Measurements from ENCODE around the gene STARD9. TPM values are rescaled to one million over a fixed set of nuclear protein-coding genes. Genes with fewer than 3 reads are reported as not detected.
"Not testable (repeated sequence)": the region's sequence is repeated elsewhere in the genome, so short reads cannot be mapped to it uniquely, and the experiment has no call there.

The STARD9 gene
- total and polyA plus RNA-seq, 2 experiments from 2014 or later = 1.8 to 6.2 TPM

DNA sequence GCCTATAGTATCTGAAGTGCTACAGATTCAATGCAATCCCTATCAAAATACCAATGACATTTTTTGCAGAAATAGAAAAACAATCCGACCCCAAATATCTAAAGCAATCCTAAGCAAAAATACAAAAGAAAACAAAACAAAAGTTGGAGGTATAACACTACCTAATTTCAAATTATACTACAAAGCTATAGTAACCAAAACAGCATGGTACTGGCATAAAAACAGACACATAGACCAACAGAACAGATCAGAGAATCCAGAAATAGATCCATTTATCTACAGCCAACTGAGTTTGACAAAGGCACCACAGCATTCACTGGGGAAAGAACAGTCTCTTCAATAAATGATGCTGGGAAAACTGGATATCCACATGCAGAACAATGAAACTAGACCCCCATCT, 185.4 kb downstream of the STARD9 start:
- peaks cover 7% of the 10 kb centered on the region for H3K79me2 ChIP-seq (replicated peaks; ENCODE audit: insufficient read depth)
- no peak overlapping the region for H3K27ac ChIP-seq (ENCODE audit: low read depth)
- ATAC-seq (no peak), DNase-seq (ENCODE audit: low spot score) (no peak)
- H3F3A ChIP-seq (replicated peaks; ENCODE audit: low read depth) = no peaks in the 10 kb centered on the region
- no peak overlapping the region for H3K27ac Mint-ChIP-seq
- H4K20me1 ChIP-seq (replicated peaks; ENCODE audit: insufficient read depth) = no peaks in the 10 kb centered on the region
- TF ChIP-seq ZNF331 (CRISPR knock-in tag; IDR thresholded peaks at IDR 0.05; ENCODE audit: low read depth) = no peak
- TF ChIP-seq, protein P1, sequence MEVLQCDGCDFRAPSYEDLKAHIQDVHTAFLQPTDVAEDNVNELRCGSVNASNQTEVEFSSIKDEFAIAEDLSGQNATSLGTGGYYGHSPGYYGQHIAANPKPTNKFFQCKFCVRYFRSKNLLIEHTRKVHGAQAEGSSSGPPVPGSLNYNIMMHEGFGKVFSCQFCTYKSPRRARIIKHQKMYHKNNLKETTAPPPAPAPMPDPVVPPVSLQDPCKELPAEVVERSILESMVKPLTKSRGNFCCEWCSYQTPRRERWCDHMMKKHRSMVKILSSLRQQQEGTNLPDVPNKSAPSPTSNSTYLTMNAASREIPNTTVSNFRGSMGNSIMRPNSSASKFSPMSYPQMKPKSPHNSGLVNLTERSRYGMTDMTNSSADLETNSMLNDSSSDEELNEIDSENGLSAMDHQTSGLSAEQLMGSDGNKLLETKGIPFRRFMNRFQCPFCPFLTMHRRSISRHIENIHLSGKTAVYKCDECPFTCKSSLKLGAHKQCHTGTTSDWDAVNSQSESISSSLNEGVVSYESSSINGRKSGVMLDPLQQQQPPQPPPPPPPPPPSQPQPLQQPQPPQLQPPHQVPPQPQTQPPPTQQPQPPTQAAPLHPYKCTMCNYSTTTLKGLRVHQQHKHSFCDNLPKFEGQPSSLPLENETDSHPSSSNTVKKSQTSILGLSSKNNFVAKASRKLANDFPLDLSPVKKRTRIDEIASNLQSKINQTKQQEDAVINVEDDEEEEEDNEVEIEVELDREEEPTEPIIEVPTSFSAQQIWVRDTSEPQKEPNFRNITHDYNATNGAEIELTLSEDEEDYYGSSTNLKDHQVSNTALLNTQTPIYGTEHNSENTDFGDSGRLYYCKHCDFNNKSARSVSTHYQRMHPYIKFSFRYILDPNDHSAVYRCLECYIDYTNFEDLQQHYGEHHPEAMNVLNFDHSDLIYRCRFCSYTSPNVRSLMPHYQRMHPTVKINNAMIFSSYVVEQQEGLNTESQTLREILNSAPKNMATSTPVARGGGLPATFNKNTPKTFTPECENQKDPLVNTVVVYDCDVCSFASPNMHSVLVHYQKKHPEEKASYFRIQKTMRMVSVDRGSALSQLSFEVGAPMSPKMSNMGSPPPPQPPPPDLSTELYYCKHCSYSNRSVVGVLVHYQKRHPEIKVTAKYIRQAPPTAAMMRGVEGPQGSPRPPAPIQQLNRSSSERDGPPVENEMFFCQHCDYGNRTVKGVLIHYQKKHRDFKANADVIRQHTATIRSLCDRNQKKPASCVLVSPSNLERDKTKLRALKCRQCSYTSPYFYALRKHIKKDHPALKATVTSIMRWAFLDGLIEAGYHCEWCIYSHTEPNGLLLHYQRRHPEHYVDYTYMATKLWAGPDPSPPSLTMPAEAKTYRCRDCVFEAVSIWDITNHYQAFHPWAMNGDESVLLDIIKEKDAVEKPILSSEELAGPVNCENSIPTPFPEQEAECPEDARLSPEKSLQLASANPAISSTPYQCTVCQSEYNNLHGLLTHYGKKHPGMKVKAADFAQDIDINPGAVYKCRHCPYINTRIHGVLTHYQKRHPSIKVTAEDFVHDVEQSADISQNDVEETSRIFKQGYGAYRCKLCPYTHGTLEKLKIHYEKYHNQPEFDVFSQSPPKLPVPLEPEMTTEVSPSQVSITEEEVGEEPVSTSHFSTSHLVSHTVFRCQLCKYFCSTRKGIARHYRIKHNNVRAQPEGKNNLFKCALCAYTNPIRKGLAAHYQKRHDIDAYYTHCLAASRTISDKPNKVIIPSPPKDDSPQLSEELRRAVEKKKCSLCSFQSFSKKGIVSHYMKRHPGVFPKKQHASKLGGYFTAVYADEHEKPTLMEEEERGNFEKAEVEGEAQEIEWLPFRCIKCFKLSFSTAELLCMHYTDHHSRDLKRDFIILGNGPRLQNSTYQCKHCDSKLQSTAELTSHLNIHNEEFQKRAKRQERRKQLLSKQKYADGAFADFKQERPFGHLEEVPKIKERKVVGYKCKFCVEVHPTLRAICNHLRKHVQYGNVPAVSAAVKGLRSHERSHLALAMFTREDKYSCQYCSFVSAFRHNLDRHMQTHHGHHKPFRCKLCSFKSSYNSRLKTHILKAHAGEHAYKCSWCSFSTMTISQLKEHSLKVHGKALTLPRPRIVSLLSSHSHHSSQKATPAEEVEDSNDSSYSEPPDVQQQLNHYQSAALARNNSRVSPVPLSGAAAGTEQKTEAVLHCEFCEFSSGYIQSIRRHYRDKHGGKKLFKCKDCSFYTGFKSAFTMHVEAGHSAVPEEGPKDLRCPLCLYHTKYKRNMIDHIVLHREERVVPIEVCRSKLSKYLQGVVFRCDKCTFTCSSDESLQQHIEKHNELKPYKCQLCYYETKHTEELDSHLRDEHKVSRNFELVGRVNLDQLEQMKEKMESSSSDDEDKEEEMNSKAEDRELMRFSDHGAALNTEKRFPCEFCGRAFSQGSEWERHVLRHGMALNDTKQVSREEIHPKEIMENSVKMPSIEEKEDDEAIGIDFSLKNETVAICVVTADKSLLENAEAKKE (CRISPR knock-in tag; IDR thresholded peaks at IDR 0.05) = no peak
- no peak for TF ChIP-seq STAT1 (IDR thresholded peaks at IDR 0.05; ENCODE audit: unreplicated experiment)
- TF ChIP-seq JUNB (IDR thresholded peaks at IDR 0.05; ENCODE audit: unreplicated experiment) = no peak
- no peak for TF ChIP-seq EZH2phosphoT487 (IDR thresholded peaks at IDR 0.05; ENCODE audit: unreplicated experiment)
- no peak for TF ChIP-seq REST (IDR thresholded peaks at IDR 0.05; ENCODE audit: unreplicated experiment)
- TF ChIP-seq ETS1 (IDR thresholded peaks at IDR 0.05) = no peak
- TF ChIP-seq CREB1 (CRISPR knock-in tag; IDR thresholded peaks at IDR 0.05; ENCODE audit: low read depth) = no peak
- TF ChIP-seq EZH2 (IDR thresholded peaks at IDR 0.05; ENCODE audit: low read depth, unreplicated experiment) = no peak
- TF ChIP-seq ZNF114 (CRISPR knock-in tag; IDR thresholded peaks at IDR 0.05) = no peak
- H3K4me2 ChIP-seq = no peak overlapping the region
- H3K4me1 Mint-ChIP-seq = peaks cover 4% of the 10 kb centered on the region
- H3K27me3 Mint-ChIP-seq (ENCODE audit: insufficient read depth, low read depth, poor library complexity) = peaks cover 4% of the 10 kb centered on the region
- no peak overlapping the region for H2AFZ ChIP-seq
- 0 out of 2 replicates have a peak, but pooled peaks cover 5% of the 10 kb centered on the region for H3K4me1 ChIP-seq (ENCODE audit: insufficient read depth)
- H3K36me3 ChIP-seq (ENCODE audit: insufficient read depth) = peaks cover 3% of the 10 kb centered on the region; the same call in 1 of the 2 replicates
- no peak overlapping the region for H3K4me3 ChIP-seq
- H3K9me2 ChIP-seq (ENCODE audit: insufficient read depth) = 0 out of 2 replicates have a peak, but pooled peaks cover 2% of the 10 kb centered on the region
- no peak overlapping the region for H3K4me3 Mint-ChIP-seq
- H3K27me3 ChIP-seq (ENCODE audit: insufficient read depth) = no peaks in the 10 kb centered on the region
- H3K9me3 Mint-ChIP-seq = peaks cover 24% of the 10 kb centered on the region
- peaks cover 29% of the 10 kb centered on the region for H3K36me3 Mint-ChIP-seq (ENCODE audit: low read depth)

- not testable (repeated sequence) for H3K4me3 Mint-ChIP-seq, H2AFZ ChIP-seq, H3K4me3 ChIP-seq
Observed at GRCh38 chr15:42761813-42762212, 186.4 kb downstream of the STARD9 start.

More at GRCh38 chr15:42761813-42762212, 186.4 kb downstream of the STARD9 start:
- H3K4me2 ChIP-seq; DNase-seq (ENCODE audit: low spot score); H3K27ac ChIP-seq (ENCODE audit: low read depth); H3K4me1 ChIP-seq (ENCODE audit: insufficient read depth); H3K9me2 ChIP-seq (ENCODE audit: insufficient read depth); H3K27me3 ChIP-seq (ENCODE audit: insufficient read depth); H3K36me3 ChIP-seq (ENCODE audit: insufficient read depth); H3F3A ChIP-seq (replicated peaks; ENCODE audit: low read depth); ATAC-seq; H3K79me2 ChIP-seq (replicated peaks; ENCODE audit: insufficient read depth); H3K27me3 Mint-ChIP-seq (ENCODE audit: insufficient read depth, low read depth, poor library complexity); H4K20me1 ChIP-seq (replicated peaks; ENCODE audit: insufficient read depth); H3K4me1 Mint-ChIP-seq; H3K27ac Mint-ChIP-seq: not testable (repeated sequence)
- Mint-ChIP-seq H3K9me3 (peaks cover 24% of the 10 kb centered on the region), H3K36me3 (ENCODE audit: low read depth) (peaks cover 29% of the 10 kb centered on the region)

Measured in GM23338 (cell line).